Upper lobe of left lung (tissue), 4 donors: ENCODE results near the gene KLHL25.

Source experiments
- POLR2A ChIP-seq, 4 donors: fragments of 450-650 bp; IDR thresholded peaks; one replicate each; pipeline ENCODE4 v1.5.1; 2016 to 2017; ENCODE audit warnings: antibody characterized with exemption in 4 of 4, mild to moderate bottlenecking in 2 of 4
- TF ChIP-seq, protein P1 (sequence below), 6 experiments: fragments of 450-650 bp in 4 of 6; fragments of 200-600 bp in 2 of 6; sonication (generic) in 2 of 6; IDR thresholded peaks; one replicate each; pipeline ENCODE4 v1.5.1; 2016 to 2019; ENCODE audit warnings: antibody characterized with exemption in 6 of 6

DNA sequence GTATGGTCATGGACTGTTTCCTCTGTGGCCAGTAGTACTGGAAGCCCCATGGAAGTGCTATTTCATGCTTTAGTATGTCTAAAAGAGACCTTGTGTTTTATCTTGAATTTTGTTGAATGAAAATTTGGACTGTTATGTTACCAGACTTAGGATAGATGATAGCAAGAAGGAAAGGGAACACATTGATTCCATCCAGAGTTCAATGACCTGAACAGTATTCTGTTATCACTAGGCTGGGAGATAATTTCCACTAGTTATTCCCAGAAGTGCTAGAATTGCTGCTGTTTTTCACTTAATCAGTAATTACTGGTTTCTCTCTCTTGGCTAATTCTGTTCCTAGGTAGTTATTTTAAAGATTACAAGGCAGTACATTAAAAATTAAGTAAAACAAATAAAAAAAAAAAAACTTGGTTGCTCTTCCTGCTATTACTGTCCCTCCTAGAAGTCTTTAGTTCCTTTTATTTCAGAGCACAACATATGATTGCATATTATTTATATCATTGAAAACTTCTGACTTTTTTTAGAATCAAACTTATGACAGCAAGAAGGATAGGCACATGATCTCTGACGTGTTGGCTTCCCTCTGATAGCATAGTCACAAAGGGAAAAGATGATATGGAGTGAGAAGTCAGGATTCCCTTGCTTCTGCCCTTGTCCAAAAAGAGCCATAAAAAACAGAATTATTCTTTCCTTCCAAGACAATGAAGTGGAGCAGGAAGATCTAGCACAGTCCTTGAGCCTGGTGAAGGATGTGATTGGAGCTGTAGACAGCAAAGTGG is 72.2 kb downstream of the KLHL25 start:
- no peak for TF ChIP-seq POLR2A (IDR thresholded peaks at IDR 0.05)
- TF ChIP-seq, protein P1, sequence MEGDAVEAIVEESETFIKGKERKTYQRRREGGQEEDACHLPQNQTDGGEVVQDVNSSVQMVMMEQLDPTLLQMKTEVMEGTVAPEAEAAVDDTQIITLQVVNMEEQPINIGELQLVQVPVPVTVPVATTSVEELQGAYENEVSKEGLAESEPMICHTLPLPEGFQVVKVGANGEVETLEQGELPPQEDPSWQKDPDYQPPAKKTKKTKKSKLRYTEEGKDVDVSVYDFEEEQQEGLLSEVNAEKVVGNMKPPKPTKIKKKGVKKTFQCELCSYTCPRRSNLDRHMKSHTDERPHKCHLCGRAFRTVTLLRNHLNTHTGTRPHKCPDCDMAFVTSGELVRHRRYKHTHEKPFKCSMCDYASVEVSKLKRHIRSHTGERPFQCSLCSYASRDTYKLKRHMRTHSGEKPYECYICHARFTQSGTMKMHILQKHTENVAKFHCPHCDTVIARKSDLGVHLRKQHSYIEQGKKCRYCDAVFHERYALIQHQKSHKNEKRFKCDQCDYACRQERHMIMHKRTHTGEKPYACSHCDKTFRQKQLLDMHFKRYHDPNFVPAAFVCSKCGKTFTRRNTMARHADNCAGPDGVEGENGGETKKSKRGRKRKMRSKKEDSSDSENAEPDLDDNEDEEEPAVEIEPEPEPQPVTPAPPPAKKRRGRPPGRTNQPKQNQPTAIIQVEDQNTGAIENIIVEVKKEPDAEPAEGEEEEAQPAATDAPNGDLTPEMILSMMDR (IDR thresholded peaks at IDR 0.05) = no peak
